H9 (cell line): ENCODE data around the gene DNAJC18. TPM values are rescaled to one million over a fixed set of nuclear protein-coding genes. Genes with fewer than 3 reads are reported as not detected.

ENCODE experiments used
- DNase-seq: peaks from one replicate; pipeline ENCODE4 v3.0.0-alpha.2; 2017
- H2AFZ ChIP-seq: one replicate; pipeline ENCODE4 v1.6.1; 2013; ENCODE audit warnings: mild to moderate bottlenecking, low read length, control low read depth, moderate library complexity
- H2AK5ac ChIP-seq: 2 replicates; pipeline ENCODE4 v1.6.1; 2013; ENCODE audit warnings: low read length, control low read depth, mixed read lengths; ENCODE audit not compliant: insufficient read length
- H2BK120ac ChIP-seq: one replicate; pipeline ENCODE4 v1.6.1; 2013; ENCODE audit warnings: low read depth, mild to moderate bottlenecking, low read length, control low read depth, inconsistent platforms; ENCODE audit not compliant: poor library complexity, severe bottlenecking
- H2BK12ac ChIP-seq: 2 replicates; pipeline ENCODE4 v1.6.1; 2013; ENCODE audit warnings: low read length, control low read depth, mixed read lengths, low read depth; ENCODE audit not compliant: insufficient read length
- H2BK15ac ChIP-seq: 2 replicates; pipeline ENCODE4 v1.6.1; 2013; ENCODE audit warnings: low read depth, low read length, control low read depth
- H2BK20ac ChIP-seq: one replicate; pipeline ENCODE4 v1.6.1; 2013; ENCODE audit warnings: low read depth, mild to moderate bottlenecking, low read length, control low read depth, inconsistent platforms; ENCODE audit not compliant: poor library complexity, severe bottlenecking
- H2BK5ac ChIP-seq: 2 replicates; pipeline ENCODE4 v1.6.1; 2013; ENCODE audit warnings: low read length, control low read depth, mixed read lengths; ENCODE audit not compliant: insufficient read length
- H3K14ac ChIP-seq: 2 replicates; pipeline ENCODE4 v1.6.1; 2013; ENCODE audit warnings: low read length, control low read depth; ENCODE audit not compliant: insufficient read depth
- H3K18ac ChIP-seq: 2 replicates; pipeline ENCODE4 v1.6.1; 2013; ENCODE audit warnings: low read depth, mild to moderate bottlenecking, mixed read lengths, low read length, control low read depth; ENCODE audit not compliant: insufficient read length
- H3K23ac ChIP-seq: 2 replicates; pipeline ENCODE4 v1.6.1; 2013; ENCODE audit warnings: low read length, control low read depth, mixed read lengths, low read depth; ENCODE audit not compliant: insufficient read length
- H3K23me2 ChIP-seq: 2 replicates; pipeline ENCODE4 v1.6.1; 2013; ENCODE audit warnings: low read depth, mild to moderate bottlenecking, mixed read lengths, low read length, control low read depth; ENCODE audit not compliant: insufficient read length, poor library complexity, severe bottlenecking
- H3K27ac ChIP-seq: 2 replicates; pipeline ENCODE4 v1.5.1; 2013; ENCODE audit warnings: low read length, control low read depth, mixed read lengths, low read depth; ENCODE audit not compliant: insufficient read length
- H3K27me3 ChIP-seq: 2 replicates; pipeline ENCODE4 v1.6.1; 2013; ENCODE audit warnings: low read length, control low read depth, inconsistent platforms; ENCODE audit not compliant: insufficient read depth
- H3K4ac ChIP-seq: 2 replicates; pipeline ENCODE4 v1.6.1; 2013; ENCODE audit warnings: low read depth, mild to moderate bottlenecking, control low read depth, inconsistent platforms, low read length, moderate library complexity
- H3K4me1 ChIP-seq: 2 replicates; pipeline ENCODE4 v1.6.1; 2013; ENCODE audit warnings: low read length, control low read depth, inconsistent platforms; ENCODE audit not compliant: insufficient read depth
- H3K4me2 ChIP-seq: 2 replicates; pipeline ENCODE4 v1.6.1; 2013; ENCODE audit warnings: low read length, control low read depth, mixed read lengths; ENCODE audit not compliant: insufficient read length, insufficient read depth
- H3K56ac ChIP-seq: 2 replicates; pipeline ENCODE4 v1.6.1; 2013; ENCODE audit warnings: low read depth, mild to moderate bottlenecking, mixed read lengths, low read length, control low read depth; ENCODE audit not compliant: insufficient read length
- H3K79me1 ChIP-seq: 2 replicates; pipeline ENCODE4 v1.6.1; 2013; ENCODE audit warnings: low read depth, mild to moderate bottlenecking, moderate library complexity, low read length, control low read depth, inconsistent platforms; ENCODE audit not compliant: insufficient read depth, poor library complexity, severe bottlenecking
- H3K79me2 ChIP-seq: 2 replicates; pipeline ENCODE4 v1.6.1; 2013; ENCODE audit warnings: low read length, control low read depth, inconsistent platforms; ENCODE audit not compliant: insufficient read depth
- H3K9ac ChIP-seq: 2 replicates; pipeline ENCODE4 v1.6.1; 2013; ENCODE audit warnings: low read length, control low read depth, mixed read lengths; ENCODE audit not compliant: insufficient read length; ENCODE audit errors: extremely low read depth
- H3K9me3 ChIP-seq: one replicate; pipeline ENCODE4 v1.6.1; 2013; ENCODE audit warnings: low read depth, low read length, inconsistent platforms; ENCODE audit not compliant: control insufficient read depth
- H3T11ph ChIP-seq: one replicate; pipeline ENCODE4 v1.6.1; 2013; ENCODE audit warnings: mild to moderate bottlenecking, low read length, control low read depth, inconsistent platforms
- H4K20me1 ChIP-seq: one replicate; pipeline ENCODE4 v1.6.1; 2013; ENCODE audit not compliant: control insufficient read depth, insufficient read length, insufficient read depth
- H4K5ac ChIP-seq: 2 replicates; pipeline ENCODE4 v1.6.1; 2013; ENCODE audit warnings: low read depth, mild to moderate bottlenecking, mixed read lengths, low read length, control low read depth; ENCODE audit not compliant: insufficient read length
- H4K8ac ChIP-seq: replicated peaks from 2 replicates; pipeline ENCODE4 v1.6.1; 2013; ENCODE audit warnings: low read length, control low read depth, mixed read lengths, low read depth; ENCODE audit not compliant: insufficient read length
- H4K91ac ChIP-seq: 2 replicates; pipeline ENCODE4 v1.6.1; 2013; ENCODE audit warnings: low read depth, mild to moderate bottlenecking, moderate library complexity, mixed read lengths, low read length, control low read depth; ENCODE audit not compliant: insufficient read length
- H3K27ac Mint-ChIP-seq, 3 experiments: 2 replicates in 2 of 3; 3 replicates in 1 of 3; pipeline ENCODE4 v1.8.0; 2020 to 2021; ENCODE audit warnings: mixed read lengths in 3 of 3, mild to moderate bottlenecking in 1 of 3, moderate library complexity in 1 of 3
- H3K27me3 Mint-ChIP-seq: 2 replicates; pipeline ENCODE4 v1.8.0; 2021; ENCODE audit warnings: low read depth, mild to moderate bottlenecking, moderate library complexity, mixed read lengths
- H3K36me3 Mint-ChIP-seq, 3 experiments: 2 replicates in 2 of 3; 3 replicates in 1 of 3; pipeline ENCODE4 v1.8.0; 2020 to 2021; ENCODE audit warnings: low read depth in 3 of 3, mixed read lengths in 3 of 3; ENCODE audit not compliant: insufficient read depth in 1 of 3
- H3K4me1 Mint-ChIP-seq, 2 experiments: 2 replicates each; pipeline ENCODE4 v1.8.0; 2020; ENCODE audit warnings: mixed read lengths in 2 of 2
- H3K4me3 Mint-ChIP-seq, 2 experiments: 2 replicates in 1 of 2; 3 replicates in 1 of 2; pipeline ENCODE4 v1.8.0; 2020 to 2021; ENCODE audit warnings: mild to moderate bottlenecking in 2 of 2, mixed read lengths in 2 of 2, moderate library complexity in 1 of 2
- H3K9me3 Mint-ChIP-seq, 2 experiments: 2 replicates in 1 of 2; 3 replicates in 1 of 2; pipeline ENCODE4 v1.8.0; 2020; ENCODE audit warnings: mild to moderate bottlenecking in 2 of 2, mixed read lengths in 2 of 2, moderate library complexity in 1 of 2
- CTCF ChIP-seq: fragments of 200-600 bp; sonication (generic); conservative IDR thresholded peaks from 3 replicates; pipeline ENCODE4 v1.8.0; 2021; ENCODE audit warnings: antibody characterized with exemption, mild to moderate bottlenecking
- WGBS: extraction: QIAGEN DNeasy Blood & Tissue Kit; methylation state at CpG from one replicate; pipeline ENCODE4 v1.1.7; 2013; ENCODE audit warnings: missing lambda C conversion rate, low lambda C conversion rate, mixed read lengths; ENCODE audit not compliant: insufficient read length; ENCODE audit errors: extremely low coverage; 5-methylcytosine and 5-hydroxymethylcytosine counted together
- total RNA-seq: library from RNA; stranded (reverse); gene quantifications from 2 replicates; pipeline ENCODE4 v1.2.1, GENCODE V29; 2021

Gene DNAJC18
- total RNA-seq, 1 experiment from 2014 or later: 26.5 TPM

- H2BK5ac ChIP-seq: peak overlapping the region; percentile 41
- H3K4me1 ChIP-seq: 0 out of 2 replicates have a peak, but pooled peaks cover 3% of the 10 kb centered on the region
- no peak overlapping the region for H2BK15ac ChIP-seq
- no peaks in the 10 kb centered on the region for H3K36me3 Mint-ChIP-seq
- H3K4ac ChIP-seq: no peak overlapping the region
- H2AK5ac ChIP-seq: no peak overlapping the region
- no peak overlapping the region for H2BK12ac ChIP-seq
- TF ChIP-seq CTCF: no peak
- no peaks in the 10 kb centered on the region for H3K79me1 ChIP-seq
- H4K91ac ChIP-seq: no peak overlapping the region
- H3K18ac ChIP-seq: no peak overlapping the region
- WGBS: 100% methylated on average over 3 of the region's 3 CpGs
- DNase-seq: no peak
- no peaks in the 10 kb centered on the region for H3K9me3 ChIP-seq
- H3K23me2 ChIP-seq: no peaks in the 10 kb centered on the region
- no peak overlapping the region for H3K14ac ChIP-seq
- H3K79me2 ChIP-seq: no peaks in the 10 kb centered on the region
- H3K4me3 Mint-ChIP-seq: no peak overlapping the region
- no peak overlapping the region for H3K4me2 ChIP-seq
- H3K56ac ChIP-seq: no peak overlapping the region
- no peak overlapping the region for H3T11ph ChIP-seq
- H4K8ac ChIP-seq: no peak overlapping the region
- no peaks in the 10 kb centered on the region for H3K9me3 Mint-ChIP-seq
- no peak overlapping the region for H2BK20ac ChIP-seq
- no peak overlapping the region for H3K9ac ChIP-seq
- no peak overlapping the region for H4K5ac ChIP-seq
- H3K27ac Mint-ChIP-seq: no peak overlapping the region; a peak in 1 of 7 replicates
- no peak overlapping the region for H2AFZ ChIP-seq
- no peak overlapping the region for H2BK120ac ChIP-seq
- H4K20me1 ChIP-seq: no peaks in the 10 kb centered on the region
- H3K27ac ChIP-seq: no peak overlapping the region
- H3K23ac ChIP-seq: no peak overlapping the region
- H3K27me3 ChIP-seq: no peaks in the 10 kb centered on the region
- H3K4me1 Mint-ChIP-seq: peaks cover 1 to 2% of the 10 kb centered on the region in 2 experiments; a peak in 3 of 4 replicates
- no peaks in the 10 kb centered on the region; the same call in 1 of the 2 replicates for H3K27me3 Mint-ChIP-seq
Observed at GRCh38 chr5:139453683-139454567, 14.6 kb upstream of the DNAJC18 start.
